GM12878 (cell line): ENCODE results near the gene TTYH1. TPM values are rescaled to one million over a fixed set of nuclear protein-coding genes. Genes with fewer than 3 reads are reported as not detected.

Source experiments
- ATAC-seq: fragments of 200-7000 bp; cut with Tn5 transposase; 3 replicates; pipeline ENCODE4 v1.9.1; 2020; ENCODE audit warnings: mild to moderate bottlenecking, moderate library complexity
- BruUV-seq: library from RNA; stranded (reverse); fragments of 400-500 nt; replicated peaks from 2 replicates; lab custom pipeline; 2021; lab: Mats Ljungman, UMichigan
- CTCF ChIA-PET: fragments of 300-600 bp; sonication (Branson Sonifier 250); formaldehyde crosslinking; extraction: SDS; loops from one replicate; lab custom pipeline; 2021; ENCODE audit warnings: inconsistent platforms; lab: Yijun Ruan, JAX
- POLR2A ChIA-PET: fragments of 350-600 bp; formaldehyde crosslinking; extraction: SDS; loops from one replicate; lab custom pipeline; 2021; ENCODE audit warnings: inconsistent platforms; lab: Charles Lee
- RAD21 ChIA-PET: fragments of 300-600 bp; sonication (Branson Sonifier 250); formaldehyde crosslinking; loops from one replicate; lab custom pipeline; 2023; ENCODE audit warnings: antibody characterized with exemption; ENCODE audit not compliant: unreplicated experiment; lab: Charles Lee
- SMC1A ChIA-PET: fragments of 300-600 bp; sonication (Branson Sonifier 250); formaldehyde crosslinking; loops from one replicate; lab custom pipeline; 2023; ENCODE audit not compliant: unreplicated experiment, uncharacterized antibody; lab: Charles Lee
- DNase-seq: peaks from one replicate; pipeline ENCODE4 v3.0.0-alpha.2; 2011; ENCODE audit warnings: low read depth, low spot score
- FAIRE-seq: peaks from 3 replicates; lab custom pipeline; 2011; peaks lifted over from hg19 to GRCh38; lab: Jason Lieb, UNC
- H2AFZ ChIP-seq: 2 replicates; pipeline ENCODE4 v1.6.0; 2011; ENCODE audit warnings: low read depth, low read length, control low read depth; ENCODE audit not compliant: control insufficient read depth
- H3K27ac ChIP-seq: 2 replicates; pipeline ENCODE4 v1.5.1; 2011; ENCODE audit warnings: control low read depth; ENCODE audit not compliant: control insufficient read depth, insufficient read depth
- H3K27me3 ChIP-seq, 2 experiments: replicated peaks in 1 of 2; 2 replicates each; pipeline versions ENCODE4 v1.6.0 to v1.6.1; 2011; ENCODE audit warnings: low read length in 1 of 2; ENCODE audit not compliant: control insufficient read depth in 2 of 2, insufficient read depth in 2 of 2
- H3K36me3 ChIP-seq, 2 experiments: 2 replicates each; pipeline ENCODE4 v1.5.1; 2011; ENCODE audit warnings: low read length in 1 of 2; ENCODE audit not compliant: control insufficient read depth in 2 of 2, insufficient read depth in 2 of 2
- H3K4me1 ChIP-seq: 2 replicates; pipeline ENCODE4 v1.6.1; 2011; ENCODE audit warnings: mild to moderate bottlenecking, low read length, moderate library complexity, mixed read lengths; ENCODE audit not compliant: control insufficient read depth, insufficient read depth
- H3K4me2 ChIP-seq: 2 replicates; pipeline ENCODE4 v1.6.0; 2011; ENCODE audit warnings: control low read depth; ENCODE audit not compliant: control insufficient read depth, insufficient read depth
- H3K4me3 ChIP-seq: fragments of 200-600 bp; sonication (generic); 2 replicates; pipeline ENCODE4 v1.5.1; 2016
- H3K79me2 ChIP-seq: 2 replicates; pipeline ENCODE4 v1.6.0; 2011; ENCODE audit warnings: low read length; ENCODE audit not compliant: control insufficient read depth, insufficient read depth
- H3K9ac ChIP-seq: 2 replicates; pipeline ENCODE4 v1.8.0; 2011; ENCODE audit warnings: low read length, control low read depth, mixed read lengths; ENCODE audit not compliant: control insufficient read depth, insufficient read depth
- H3K9me3 ChIP-seq: replicated peaks from 3 replicates; pipeline ENCODE4 v1.5.1; 2011; ENCODE audit warnings: mild to moderate bottlenecking, low read length; ENCODE audit not compliant: control insufficient read depth, insufficient read depth
- H4K20me1 ChIP-seq: 2 replicates; pipeline ENCODE4 v1.6.0; 2011; ENCODE audit not compliant: control insufficient read depth, insufficient read depth
- BACH1 ChIP-seq: fragments of 450-650 bp; IDR thresholded peaks from 2 replicates; pipeline ENCODE4 v1.6.1; 2017; ENCODE audit warnings: mild to moderate bottlenecking, borderline replicate concordance
- CREM ChIP-seq: IDR thresholded peaks from 2 replicates; pipeline ENCODE4 v1.6.1; 2014; ENCODE audit warnings: antibody characterized with exemption, low read depth
- ESRRA ChIP-seq: IDR thresholded peaks from 2 replicates; pipeline ENCODE4 v1.6.1; 2012; ENCODE audit warnings: mild to moderate bottlenecking, low read length, improper control_type of control experiment
- IRF3 ChIP-seq: fragments of 450-650 bp; IDR thresholded peaks from 2 replicates; pipeline ENCODE4 v1.6.1; 2014; ENCODE audit warnings: mild to moderate bottlenecking
- MEF2A ChIP-seq: IDR thresholded peaks from 2 replicates; pipeline ENCODE4 v1.6.1; 2011; ENCODE audit warnings: low read depth, mild to moderate bottlenecking, low read length, moderate library complexity; ENCODE audit not compliant: insufficient read depth
- NFIC ChIP-seq: IDR thresholded peaks from 2 replicates; pipeline ENCODE4 v1.6.1; 2012; ENCODE audit warnings: low read depth, mild to moderate bottlenecking, inconsistent platforms, low read length, moderate library complexity
- POLR2A ChIP-seq: IDR thresholded peaks from 2 replicates; pipeline ENCODE4 v1.6.1; 2011; ENCODE audit warnings: low read depth, mild to moderate bottlenecking, low read length
- RB1 ChIP-seq: fragments of 450-650 bp; formaldehyde crosslinking; IDR thresholded peaks from 2 replicates; pipeline ENCODE4 v1.6.1; 2017; ENCODE audit warnings: mild to moderate bottlenecking, borderline replicate concordance
- SP1 ChIP-seq: IDR thresholded peaks from one replicate; pipeline ENCODE4 v1.6.1; 2011; ENCODE audit warnings: low read depth, low read length
- STAT3 ChIP-seq: IDR thresholded peaks from 2 replicates; pipeline ENCODE4 v1.6.1; 2011; ENCODE audit warnings: low read depth, low read length, improper control_type of control experiment
- ZNF622 ChIP-seq: fragments of 450-650 bp; IDR thresholded peaks from 2 replicates; pipeline ENCODE4 v1.6.1; 2017; ENCODE audit warnings: mild to moderate bottlenecking, inconsistent platforms
- WGBS: methylation state at CpG from one replicate; pipeline ENCODE4 v1.1.6; 2016; ENCODE audit warnings: low lambda C conversion rate; ENCODE audit not compliant: insufficient replicate concordance, insufficient coverage; ENCODE audit errors: missing lambda C conversion rate; 5-methylcytosine and 5-hydroxymethylcytosine counted together
- in situ Hi-C: fragments of 300-500 bp; cut with MboI; formaldehyde crosslinking; loops from 9 replicates; pipeline ENCODE4 v1.14.3; 2018; ENCODE audit warnings: mixed read lengths
- intact Hi-C: fragments of 100-400 bp; cut with micrococcal nuclease; formaldehyde crosslinking; loops from one replicate; pipeline ENCODE4 v1.14.2; 2022; ENCODE audit not compliant: unreplicated experiment
- polyA plus RNA-seq, 11 experiments: library from polyadenylated mRNA; depleted of rRNA in 4 of 11; unstranded in 6 of 11; stranded (reverse) in 5 of 11; fragments of >200 nt; fragmentation: Nextera tagmentation in 4 of 11; fragmentation: Illumina TruSeq in 1 of 11; extraction: Ambion mirVana in 4 of 11; extraction: Trizol in 1 of 11; gene quantifications; 1 replicate in 1 of 11; 2 replicates in 10 of 11; pipeline versions ENCODE4 v1.2.1 to v1.2.3, GENCODE V29; 2011 to 2016; ENCODE audit warnings: inconsistent platforms in 2 of 11, missing spikeins in 2 of 11, low read depth in 1 of 11
- total RNA-seq, 4 experiments: library from RNA; depleted of rRNA in 3 of 4; stranded (reverse); fragments of >200 nt in 3 of 4; fragmentation: Illumina TruSeq in 1 of 4; extraction: Trizol in 1 of 4; gene quantifications; 2 replicates each; pipeline versions ENCODE4 v1.2.1 to v1.2.3, GENCODE V29; 2013 to 2021
- TF ChIP-seq, protein P1 (sequence below): fragments of 450-650 bp; IDR thresholded peaks from 2 replicates; pipeline ENCODE4 v1.6.1; 2016; ENCODE audit warnings: mild to moderate bottlenecking, moderate library complexity, borderline replicate concordance

TTYH1 gene
- total and polyA plus RNA-seq, 10 of the 15 experiments (the other 5 are each of a cell fraction or from before 2014, with no cell fraction given), result 0.01 to 0.36 (median 0.09) TPM; not detected in 3

DNA sequence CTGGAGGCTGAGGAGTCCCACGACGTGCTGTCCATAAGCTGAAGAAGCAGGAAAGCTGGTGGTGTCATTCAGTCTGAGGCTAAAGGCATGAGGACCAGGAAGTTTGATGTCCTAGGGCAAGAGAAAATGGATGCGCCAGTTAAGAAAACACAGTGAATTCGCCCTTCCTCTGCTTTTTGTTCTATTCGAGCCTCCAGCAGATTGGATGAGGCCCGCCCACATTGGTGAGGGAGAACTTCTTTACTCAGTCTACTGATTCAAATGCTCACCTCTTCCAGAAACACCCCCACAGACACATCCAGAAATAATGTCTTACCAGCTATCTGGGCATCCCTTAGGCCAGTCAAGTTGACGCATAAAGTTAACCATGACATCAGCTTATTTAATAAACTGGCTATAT lies 7.5 kb upstream of the TTYH1 start:
- 34% methylated on average over 7 of the region's 7 CpGs for WGBS
- H3K4me3 ChIP-seq, result no peak overlapping the region
- no peak overlapping the region for H3K9ac ChIP-seq
- ChIA-PET SMC1A (no interaction called here), POLR2A (no interaction called here), CTCF (interaction anchor here (1.0 kb wide), 1 partner anchor 16 kb away, joined by 3 read pairs; no protein-coding TSS in a partner anchor), RAD21 (no interaction called here)
- no peak overlapping the region for H3K27ac ChIP-seq
- no peak overlapping the region for H3K4me2 ChIP-seq
- no peaks in the 10 kb centered on the region for H3K27me3 ChIP-seq
- no TSS peak for BruUV-seq
- FAIRE-seq (no peak), ATAC-seq (no peak), DNase-seq (no peak)
- TF ChIP-seq STAT3 (no peak), SP1 (no peak), BACH1 (no peak), POLR2A (no peak), ESRRA (no peak), NFIC (no peak), RB1 (no peak), ZNF622 (no peak), MEF2A (no peak), IRF3 (no peak), CREM (no peak)
- TF ChIP-seq, protein P1, sequence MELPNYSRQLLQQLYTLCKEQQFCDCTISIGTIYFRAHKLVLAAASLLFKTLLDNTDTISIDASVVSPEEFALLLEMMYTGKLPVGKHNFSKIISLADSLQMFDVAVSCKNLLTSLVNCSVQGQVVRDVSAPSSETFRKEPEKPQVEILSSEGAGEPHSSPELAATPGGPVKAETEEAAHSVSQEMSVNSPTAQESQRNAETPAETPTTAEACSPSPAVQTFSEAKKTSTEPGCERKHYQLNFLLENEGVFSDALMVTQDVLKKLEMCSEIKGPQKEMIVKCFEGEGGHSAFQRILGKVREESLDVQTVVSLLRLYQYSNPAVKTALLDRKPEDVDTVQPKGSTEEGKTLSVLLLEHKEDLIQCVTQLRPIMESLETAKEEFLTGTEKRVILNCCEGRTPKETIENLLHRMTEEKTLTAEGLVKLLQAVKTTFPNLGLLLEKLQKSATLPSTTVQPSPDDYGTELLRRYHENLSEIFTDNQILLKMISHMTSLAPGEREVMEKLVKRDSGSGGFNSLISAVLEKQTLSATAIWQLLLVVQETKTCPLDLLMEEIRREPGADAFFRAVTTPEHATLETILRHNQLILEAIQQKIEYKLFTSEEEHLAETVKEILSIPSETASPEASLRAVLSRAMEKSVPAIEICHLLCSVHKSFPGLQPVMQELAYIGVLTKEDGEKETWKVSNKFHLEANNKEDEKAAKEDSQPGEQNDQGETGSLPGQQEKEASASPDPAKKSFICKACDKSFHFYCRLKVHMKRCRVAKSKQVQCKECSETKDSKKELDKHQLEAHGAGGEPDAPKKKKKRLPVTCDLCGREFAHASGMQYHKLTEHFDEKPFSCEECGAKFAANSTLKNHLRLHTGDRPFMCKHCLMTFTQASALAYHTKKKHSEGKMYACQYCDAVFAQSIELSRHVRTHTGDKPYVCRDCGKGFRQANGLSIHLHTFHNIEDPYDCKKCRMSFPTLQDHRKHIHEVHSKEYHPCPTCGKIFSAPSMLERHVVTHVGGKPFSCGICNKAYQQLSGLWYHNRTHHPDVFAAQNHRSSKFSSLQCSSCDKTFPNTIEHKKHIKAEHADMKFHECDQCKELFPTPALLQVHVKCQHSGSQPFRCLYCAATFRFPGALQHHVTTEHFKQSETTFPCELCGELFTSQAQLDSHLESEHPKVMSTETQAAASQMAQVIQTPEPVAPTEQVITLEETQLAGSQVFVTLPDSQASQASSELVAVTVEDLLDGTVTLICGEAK, result no peak
- H3K79me2 ChIP-seq, result no peaks in the 10 kb centered on the region
- no peaks in the 10 kb centered on the region; the same call in 2 of the 3 replicates for H3K9me3 ChIP-seq
- H2AFZ ChIP-seq, result no peak overlapping the region
- H3K4me1 ChIP-seq, result no peaks in the 10 kb centered on the region
- in situ Hi-C loops, result no loop called here
- intact Hi-C loops, result no loop called here
- H3K36me3 ChIP-seq, result no peaks in the 10 kb centered on the region
- no peaks in the 10 kb centered on the region for H4K20me1 ChIP-seq
